NCI-H526 (cell line): ENCODE measurements around the gene UBAC2.

ENCODE experiments used
- DNase-seq, 2 experiments: peaks; one replicate each; lab custom pipeline; 2025; lab: John Stamatoyannopoulos, UW

UBAC2 gene

GRCh38 chr13:99295488-99296252, 95.0 kb downstream of the UBAC2 start:
- no peak for DNase-seq

- DNase-seq: no peak
Measured at GRCh38 chr13:99296398-99296797, 95.7 kb downstream of the UBAC2 start.

GRCh38 chr13:99297331-99297730, 96.7 kb downstream of the UBAC2 start:
- no peak for DNase-seq

- peak in 1 of 2 experiments; percentile 12 for DNase-seq
Measured at GRCh38 chr13:99298056-99298455, 97.4 kb downstream of the UBAC2 start.

- no peak for DNase-seq
Measured at GRCh38 chr13:99299256-99299919, 98.7 kb downstream of the UBAC2 start.

GRCh38 chr13:99299920-99300341, 99.3 kb downstream of the UBAC2 start:
- DNase-seq: no peak

GRCh38 chr13:99301056-99301838, 100.6 kb downstream of the UBAC2 start:
- no peak for DNase-seq

GRCh38 chr13:99301913-99302636, 101.4 kb downstream of the UBAC2 start:
- DNase-seq: no peak

GRCh38 chr13:99302637-99303505, 102.2 kb downstream of the UBAC2 start:
- DNase-seq: no peak

GRCh38 chr13:99303863-99304521, 103.3 kb downstream of the UBAC2 start:
- DNase-seq: no peak

GRCh38 chr13:99304541-99304940, 103.9 kb downstream of the UBAC2 start:
- DNase-seq: no peak

- no peak for DNase-seq
Measured at GRCh38 chr13:99305158-99305557, 104.5 kb downstream of the UBAC2 start.

GRCh38 chr13:99305566-99305965, 104.9 kb downstream of the UBAC2 start:
- DNase-seq: no peak

- no peak for DNase-seq
Measured at GRCh38 chr13:99307247-99307646, 106.6 kb downstream of the UBAC2 start, which contains the start of gene GPR183. Gene GPR183, minus strand, starts transcription at chr13:99307399. Its CDS starts 11,254 bp downstream, at chr13:99296145.

- no peak for DNase-seq
Measured at GRCh38 chr13:99307648-99308339, 107.1 kb downstream of the UBAC2 start.

- no peak for DNase-seq
Measured at GRCh38 chr13:99308471-99309087, 107.9 kb downstream of the UBAC2 start.

- DNase-seq: no peak
Measured at GRCh38 chr13:99310382-99311031, 109.9 kb downstream of the UBAC2 start.

GRCh38 chr13:99311137-99311536, 110.5 kb downstream of the UBAC2 start:
- DNase-seq: no peak
